Upper lobe of right lung (tissue), 1 donor: Measurements from ENCODE around the gene RPLP2. TPM values are rescaled to one million over a fixed set of nuclear protein-coding genes. Genes with fewer than 3 reads are reported as not detected.

Experiments
- ATAC-seq: fragments of 200-7000 bp; cut with Tn5 transposase; one replicate; pipeline ENCODE4 v1.9.1; 2020; ENCODE audit warnings: mild to moderate bottlenecking, moderate library complexity
- DNase-seq: peaks from one replicate; pipeline ENCODE4 v3.0.0-alpha.2; 2020
- H3K27ac ChIP-seq: fragments of 200-600 bp; one replicate; pipeline ENCODE4 v1.8.0; 2022
- H3K27me3 ChIP-seq: fragments of 200-600 bp; one replicate; pipeline ENCODE4 v1.8.0; 2022; ENCODE audit warnings: mild to moderate bottlenecking
- H3K36me3 ChIP-seq: fragments of 200-600 bp; one replicate; pipeline ENCODE4 v1.8.0; 2022
- H3K4me1 ChIP-seq: fragments of 200-600 bp; one replicate; pipeline ENCODE4 v1.8.0; 2022
- H3K4me3 ChIP-seq: fragments of 200-600 bp; one replicate; pipeline ENCODE4 v1.8.0; 2022; ENCODE audit warnings: mild to moderate bottlenecking
- H3K9me3 ChIP-seq: fragments of 200-600 bp; one replicate; pipeline ENCODE4 v1.8.0; 2022
- intact Hi-C: fragments of 100-400 bp; cut with DNase I; formaldehyde crosslinking; loops from one replicate; pipeline ENCODE4 v1.11.0; 2022
- total RNA-seq: library from RNA; stranded (reverse); fragmentation: NEBNext Ultra II Directional; extraction: Animal tissue kit (Norgen Biotek cat#: 25700); gene quantifications from one replicate; pipeline ENCODE4 v1.2.1, GENCODE V29; 2021
- TF ChIP-seq, protein P1 (sequence below): fragments of 200-600 bp; IDR thresholded peaks from one replicate; pipeline ENCODE4 v1.8.0; 2022; ENCODE audit warnings: antibody characterized with exemption
- donor health status: DM: no; HTN: yes; CAD: no; lungs with severe emphysema.

The RPLP2 gene
- total RNA-seq, 1 donor from 2014 or later, result 1,548 TPM

DNA sequence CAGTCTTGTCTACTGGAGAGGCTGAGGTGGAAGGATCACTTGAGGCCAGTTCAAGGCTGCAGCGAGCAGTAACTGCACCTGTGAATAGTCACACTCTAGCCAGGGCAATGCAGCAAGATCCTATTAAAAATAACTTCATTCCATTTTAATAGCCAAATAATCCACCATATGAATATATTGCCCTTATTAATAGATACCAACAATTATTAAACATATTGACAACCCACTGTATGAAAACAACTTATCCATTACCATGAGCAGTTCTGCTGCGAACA lies 42.9 kb upstream of the RPLP2 start:
- H3K36me3 ChIP-seq, result peaks cover 68% of the 10 kb centered on the region
- DNase-seq (no peak), ATAC-seq (no peak)
- no peaks in the 10 kb centered on the region for H3K4me1 ChIP-seq
- H3K9me3 ChIP-seq, result no peaks in the 10 kb centered on the region
- intact Hi-C loops, result no loop called here
- no peak overlapping the region for H3K4me3 ChIP-seq
- TF ChIP-seq, protein P1, sequence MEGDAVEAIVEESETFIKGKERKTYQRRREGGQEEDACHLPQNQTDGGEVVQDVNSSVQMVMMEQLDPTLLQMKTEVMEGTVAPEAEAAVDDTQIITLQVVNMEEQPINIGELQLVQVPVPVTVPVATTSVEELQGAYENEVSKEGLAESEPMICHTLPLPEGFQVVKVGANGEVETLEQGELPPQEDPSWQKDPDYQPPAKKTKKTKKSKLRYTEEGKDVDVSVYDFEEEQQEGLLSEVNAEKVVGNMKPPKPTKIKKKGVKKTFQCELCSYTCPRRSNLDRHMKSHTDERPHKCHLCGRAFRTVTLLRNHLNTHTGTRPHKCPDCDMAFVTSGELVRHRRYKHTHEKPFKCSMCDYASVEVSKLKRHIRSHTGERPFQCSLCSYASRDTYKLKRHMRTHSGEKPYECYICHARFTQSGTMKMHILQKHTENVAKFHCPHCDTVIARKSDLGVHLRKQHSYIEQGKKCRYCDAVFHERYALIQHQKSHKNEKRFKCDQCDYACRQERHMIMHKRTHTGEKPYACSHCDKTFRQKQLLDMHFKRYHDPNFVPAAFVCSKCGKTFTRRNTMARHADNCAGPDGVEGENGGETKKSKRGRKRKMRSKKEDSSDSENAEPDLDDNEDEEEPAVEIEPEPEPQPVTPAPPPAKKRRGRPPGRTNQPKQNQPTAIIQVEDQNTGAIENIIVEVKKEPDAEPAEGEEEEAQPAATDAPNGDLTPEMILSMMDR, result no peak
- H3K27me3 ChIP-seq, result no peaks in the 10 kb centered on the region
- no peak overlapping the region for H3K27ac ChIP-seq

DNA sequence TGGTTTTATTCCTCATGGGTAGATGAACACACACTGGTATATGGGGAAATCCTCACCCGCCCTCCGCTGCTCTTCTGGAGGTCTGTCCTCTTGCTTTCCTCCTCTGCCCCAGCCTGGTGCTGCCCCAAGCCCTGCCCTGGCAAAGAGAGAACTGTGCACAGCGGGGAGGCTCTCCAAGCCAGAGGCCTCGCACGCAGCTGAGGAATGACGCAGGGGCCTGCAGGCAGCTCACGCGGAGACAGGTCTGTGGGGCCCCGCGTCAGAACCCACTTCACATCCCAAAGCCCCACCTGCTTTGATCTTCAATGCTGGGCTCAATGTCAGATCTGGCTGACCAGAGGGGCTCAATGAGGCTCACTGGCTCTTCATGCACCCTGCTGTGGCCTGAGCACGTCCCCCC lies 42.5 kb upstream of the RPLP2 start:
- H3K9me3 ChIP-seq, result no peaks in the 10 kb centered on the region
- no peak overlapping the region for H3K27ac ChIP-seq
- no peaks in the 10 kb centered on the region for H3K4me1 ChIP-seq
- ATAC-seq (no peak), DNase-seq (no peak)
- peaks cover 65% of the 10 kb centered on the region for H3K36me3 ChIP-seq
- TF ChIP-seq, protein P1, result no peak
- intact Hi-C loops, result no loop called here
- H3K4me3 ChIP-seq, result no peak overlapping the region
- H3K27me3 ChIP-seq, result no peaks in the 10 kb centered on the region

DNA sequence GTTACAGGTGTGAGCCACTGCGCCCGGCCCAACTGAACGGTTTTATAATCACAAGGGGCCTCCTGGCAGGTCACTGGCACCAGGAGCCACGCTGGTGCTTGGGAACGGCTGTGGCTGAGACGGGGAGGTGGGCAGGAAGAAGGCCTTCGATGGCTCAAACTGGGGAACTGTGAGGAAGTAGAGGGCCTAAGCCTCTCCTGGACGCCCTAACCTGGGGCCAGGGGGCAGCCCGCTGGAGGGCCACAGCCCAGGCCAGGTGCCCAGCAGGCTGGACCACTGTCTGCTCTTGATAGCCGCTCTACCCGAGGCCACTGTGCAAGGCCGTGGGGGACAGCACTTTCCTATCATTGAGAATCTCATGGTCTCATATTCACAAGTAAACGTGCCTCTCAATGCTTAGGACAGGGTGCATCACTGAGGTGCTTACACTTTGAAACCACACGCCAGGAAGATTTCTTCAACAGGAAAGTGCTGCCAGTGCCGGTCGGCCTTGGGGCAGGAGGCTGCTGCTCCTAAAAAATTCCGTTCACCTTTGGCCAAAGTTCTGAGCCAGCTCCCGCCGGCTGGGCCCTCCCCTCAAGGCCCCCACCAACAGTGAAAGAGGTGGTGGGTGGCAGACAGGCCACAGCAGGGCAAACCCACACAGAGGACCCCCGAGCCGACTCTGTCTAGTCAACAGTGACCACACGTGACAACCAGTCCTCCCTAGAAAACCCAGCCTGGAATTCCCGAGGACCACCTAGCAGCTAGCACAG lies 39.7 kb upstream of the RPLP2 start:
- Histone ChIP-seq H3K27ac (no peak overlapping the region), H3K4me1 (peaks cover 1% of the 10 kb centered on the region), H3K9me3 (no peaks in the 10 kb centered on the region), H3K4me3 (no peak overlapping the region), H3K36me3 (peaks cover 55% of the 10 kb centered on the region), H3K27me3 (no peaks in the 10 kb centered on the region)
- DNase-seq (no peak), ATAC-seq (no peak)
- TF ChIP-seq, protein P1, result no peak
- intact Hi-C loops, result no loop called here

DNA sequence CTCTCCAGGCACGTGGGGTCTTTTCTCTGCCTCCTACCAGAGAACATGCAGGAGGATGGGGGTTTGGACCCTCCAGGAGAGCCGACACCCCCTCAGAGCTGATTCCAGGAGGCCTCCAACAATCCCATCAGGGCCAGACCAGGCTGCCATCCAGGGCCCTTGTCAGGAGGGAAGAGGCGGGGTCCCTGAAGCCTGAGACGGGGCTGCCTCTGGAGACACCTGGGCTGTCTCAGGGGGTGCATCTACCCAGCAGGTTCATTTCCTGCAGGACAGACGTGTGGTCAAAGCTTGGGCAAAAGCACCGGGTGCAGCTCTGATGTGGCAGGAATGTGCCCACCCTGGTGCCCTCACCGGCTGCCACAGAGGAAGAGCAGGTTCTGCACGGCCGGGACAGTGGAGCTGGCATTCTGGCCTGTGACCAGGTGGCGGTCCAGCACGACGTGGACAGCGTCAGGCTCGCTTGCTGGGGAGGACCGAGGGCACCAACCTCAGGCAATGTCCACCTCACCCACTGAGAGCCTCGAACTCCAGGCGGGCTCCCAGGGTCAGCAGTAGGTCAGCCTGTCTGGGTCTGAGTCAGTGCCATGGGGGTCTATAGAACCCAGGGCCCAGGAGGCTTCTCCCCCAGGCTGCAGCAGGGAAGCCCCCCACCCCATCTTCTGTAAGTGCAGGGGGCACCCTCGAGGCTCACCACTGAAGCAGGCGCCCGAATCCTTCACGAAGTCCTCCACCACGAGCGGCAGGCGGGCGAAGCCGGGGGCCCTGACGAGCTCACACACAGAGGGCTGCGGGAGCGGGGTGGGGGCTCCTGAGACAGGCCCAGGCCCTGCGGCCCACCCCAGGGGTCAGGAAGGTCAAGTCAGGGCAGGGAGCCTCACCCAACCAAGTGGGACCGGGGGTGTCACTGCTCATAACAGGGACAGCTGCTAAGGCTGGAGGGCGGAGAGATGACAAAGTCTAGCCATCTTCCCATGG lies 38.8 kb upstream of the RPLP2 start:
- ATAC-seq, result peak; percentile 2
- peaks cover 46% of the 10 kb centered on the region for H3K36me3 ChIP-seq
- no peak overlapping the region for H3K4me3 ChIP-seq
- TF ChIP-seq, protein P1, result no peak
- no peaks in the 10 kb centered on the region for H3K27me3 ChIP-seq
- H3K4me1 ChIP-seq, result peaks cover 10% of the 10 kb centered on the region
- intact Hi-C loops, result no loop called here
- no peaks in the 10 kb centered on the region for H3K9me3 ChIP-seq
- no peak overlapping the region for H3K27ac ChIP-seq
- DNase-seq, result peak; percentile 57

DNA sequence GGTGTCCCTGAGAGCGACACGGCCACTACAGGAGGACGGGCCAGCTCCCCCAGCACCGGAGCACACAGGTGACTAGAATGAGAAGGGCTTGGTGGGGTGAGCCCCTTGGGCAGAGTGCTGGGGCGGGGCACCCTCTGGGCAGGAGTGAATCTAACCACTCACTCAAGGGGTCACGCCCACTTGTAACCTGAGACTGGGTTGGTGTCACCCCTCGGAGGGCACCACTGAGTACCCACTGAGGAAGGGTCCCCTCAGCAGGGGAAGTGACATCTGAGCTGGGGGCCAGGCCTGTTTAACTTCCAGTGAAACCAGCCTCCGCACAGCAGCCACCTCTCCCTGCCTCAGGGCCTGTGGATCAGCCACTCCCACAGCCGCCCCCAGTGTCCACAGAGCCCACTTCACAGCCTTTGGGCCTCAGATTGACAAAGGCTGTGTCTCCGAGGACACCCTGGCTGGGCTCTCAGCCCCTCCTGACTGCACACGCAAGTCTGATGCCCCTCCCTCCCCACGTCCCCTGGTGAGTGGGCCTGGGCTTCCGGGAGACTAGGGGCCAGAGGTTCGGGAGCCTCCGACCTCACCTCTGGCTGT lies 38.1 kb upstream of the RPLP2 start:
- Histone ChIP-seq H3K4me1 (peaks cover 16% of the 10 kb centered on the region), H3K27ac (no peak overlapping the region), H3K27me3 (no peaks in the 10 kb centered on the region), H3K4me3 (no peak overlapping the region), H3K9me3 (no peaks in the 10 kb centered on the region), H3K36me3 (peaks cover 38% of the 10 kb centered on the region)
- TF ChIP-seq, protein P1, result no peak
- DNase-seq (no peak), ATAC-seq (peak; percentile 4)
- intact Hi-C loops, result no loop called here
